Upper lobe of left lung (tissue), 4 donors: ENCODE measurements around the gene COG5.

Source experiments
- CTCF ChIP-seq, 6 experiments: fragments of 450-650 bp in 4 of 6; fragments of 200-600 bp in 2 of 6; sonication (generic) in 2 of 6; IDR thresholded peaks; one replicate each; pipeline ENCODE4 v1.5.1; 2016 to 2019; ENCODE audit warnings: antibody characterized with exemption in 6 of 6
- POLR2AphosphoS5 ChIP-seq, 2 donors: sonication (generic); formaldehyde crosslinking; IDR thresholded peaks; one replicate each; pipeline ENCODE4 v1.5.1; 2017; ENCODE audit warnings: antibody characterized with exemption in 2 of 2

DNA sequence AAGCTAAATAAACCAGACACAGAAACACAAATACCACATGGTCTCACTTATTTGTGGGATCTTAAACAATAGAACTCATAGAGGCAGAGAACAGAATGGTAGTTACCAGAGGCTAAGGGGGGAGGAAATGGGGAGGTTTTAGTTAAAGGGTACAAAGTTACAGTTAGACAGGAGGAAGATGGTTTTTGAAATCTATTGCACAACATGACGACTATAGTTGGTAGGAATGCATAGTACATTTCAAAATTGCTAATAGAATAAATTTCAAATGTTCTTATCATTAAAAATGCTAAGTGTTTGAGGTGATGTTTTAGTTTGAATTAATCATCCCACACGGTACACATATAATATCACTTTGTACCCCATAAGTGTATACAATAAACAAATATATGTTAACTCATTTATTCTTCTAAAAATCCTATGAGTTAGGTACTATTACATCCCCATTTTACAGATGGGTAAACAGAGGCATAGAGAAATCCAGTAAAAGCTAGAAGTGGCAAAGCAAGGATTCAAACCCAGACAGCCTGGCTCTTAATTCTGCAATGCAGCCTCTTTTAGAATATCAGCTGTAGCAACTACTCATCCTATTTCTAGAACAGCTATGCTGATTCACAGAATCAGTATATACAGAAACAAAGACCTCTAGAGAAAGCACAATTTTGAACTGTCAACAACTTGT, 344.0 kb downstream of the COG5 start:
- TF ChIP-seq POLR2AphosphoS5 (IDR thresholded peaks at IDR 0.05) (no peak), CTCF (IDR thresholded peaks at IDR 0.05) (no peak)
